Measurements from ENCODE around the gene RAP1A. TPM values are rescaled to one million over a fixed set of nuclear protein-coding genes. Genes with fewer than 3 reads are reported as not detected.

Gene RAP1A
- total RNA-seq, 1 experiment from 2014 or later = 26.7 TPM

- Mint-ChIP-seq H3K4me3 (no peak overlapping the region), H3K27me3 (ENCODE audit: low read depth) (peaks cover 4% of the 10 kb centered on the region), H3K36me3 (ENCODE audit: insufficient read depth in 1 of 3, low read depth in 3 of 3) (no peaks in the 10 kb centered on the region), H3K9me3 (no peaks in the 10 kb centered on the region), H3K4me1 (peaks cover 11 to 13% of the 10 kb centered on the region in 2 experiments), H3K27ac (no peak overlapping the region)
- Histone ChIP-seq H2BK12ac (ENCODE audit: insufficient read length, low read depth, low read length) (no peak overlapping the region), H4K91ac (ENCODE audit: insufficient read length, low read depth, low read length) (no peak overlapping the region), H2BK20ac (ENCODE audit: low read depth, low read length, poor library complexity, severe bottlenecking) (no peak overlapping the region), H3K4me1 (ENCODE audit: insufficient read depth, low read length) (peaks cover 20% of the 10 kb centered on the region), H3K23me2 (ENCODE audit: insufficient read length, low read depth, low read length, poor library complexity, severe bottlenecking) (peaks cover 19% of the 10 kb centered on the region), H3K79me1 (ENCODE audit: insufficient read depth, low read depth, low read length, poor library complexity, severe bottlenecking) (no peaks in the 10 kb centered on the region), H3K14ac (ENCODE audit: insufficient read depth, low read length) (no peak overlapping the region), H4K5ac (ENCODE audit: insufficient read length, low read depth, low read length) (no peak overlapping the region), H2BK5ac (ENCODE audit: insufficient read length, low read length) (no peak overlapping the region), H3K9ac (ENCODE audit: extremely low read depth, insufficient read length, low read length) (no peak overlapping the region), H2BK15ac (ENCODE audit: low read depth, low read length) (no peak overlapping the region), H4K20me1 (ENCODE audit: control insufficient read depth, insufficient read depth, insufficient read length) (no peaks in the 10 kb centered on the region), H3K9me3 (ENCODE audit: control insufficient read depth, low read depth, low read length) (no peaks in the 10 kb centered on the region), H3K27ac (ENCODE audit: insufficient read length, low read depth, low read length) (no peak overlapping the region), H3K27me3 (ENCODE audit: insufficient read depth, low read length) (no peaks in the 10 kb centered on the region), H3K4ac (ENCODE audit: low read depth, low read length) (no peak overlapping the region), H3T11ph (ENCODE audit: low read length) (no peak overlapping the region), H3K56ac (ENCODE audit: insufficient read length, low read depth, low read length) (no peak overlapping the region), H2AK5ac (ENCODE audit: insufficient read length, low read length) (no peak overlapping the region), H4K8ac (replicated peaks; ENCODE audit: insufficient read length, low read depth, low read length) (no peak overlapping the region), H2BK120ac (ENCODE audit: low read depth, low read length, poor library complexity, severe bottlenecking) (no peak overlapping the region), H3K23ac (ENCODE audit: insufficient read length, low read depth, low read length) (no peak overlapping the region), H2AFZ (ENCODE audit: low read length) (no peak overlapping the region), H3K79me2 (ENCODE audit: insufficient read depth, low read length) (no peaks in the 10 kb centered on the region; the same call in 1 of the 2 replicates), H3K4me2 (ENCODE audit: insufficient read depth, insufficient read length, low read length) (peak overlapping the region; percentile 31), H3K18ac (ENCODE audit: insufficient read length, low read depth, low read length) (no peak overlapping the region)
- no peak for DNase-seq
- no peak for TF ChIP-seq CTCF (conservative IDR thresholded peaks at IDR 0.05)
- WGBS (ENCODE audit: extremely low coverage, insufficient read length, low lambda C conversion rate) = no CpG with 5 or more reads among the region's 4 CpGs
Observed at GRCh38 chr1:111735321-111735720, 115.7 kb downstream of the RAP1A start.
